SK-MEL-5 (cell line): ENCODE results near the gene PXT1. TPM values are rescaled to one million over a fixed set of nuclear protein-coding genes. Genes with fewer than 3 reads are reported as not detected.
"Not testable (repeated sequence)": the region's sequence is repeated elsewhere in the genome, so short reads cannot be mapped to it uniquely, and the experiment has no call there.

Source experiments
- DNase-seq: peaks from one replicate; pipeline ENCODE4 v3.0.0-alpha.2; 2016; ENCODE audit warnings: low read depth, low spot score
- in situ Hi-C: cut with HindIII; loops from 2 replicates; pipeline ENCODE4 v1.10.0; 2016; ENCODE audit warnings: low sequenced_read_pairs, high pct_unique_total_duplicates, low pct_unique_long_range_greater_than_20kb
- total RNA-seq: library from RNA; depleted of rRNA; stranded (reverse); fragments of >200 nt; shearing (Covaris generic); gene quantifications from 2 replicates; pipeline ENCODE4 v1.2.3, GENCODE V29; 2014

The PXT1 gene
- total RNA-seq, 1 experiment from 2014 or later, result not detected

GRCh38 chr6:36414481-36414880 lies 28.2 kb downstream of the PXT1 start:
- in situ Hi-C loops, result no loop called here
- DNase-seq, result no peak

- DNase-seq, result no peak
- in situ Hi-C loops, result no loop called here
These were observed 28.9 kb downstream of the PXT1 start for GRCh38 chr6:36413489-36414480.

GRCh38 chr6:36409718-36410117 lies 32.9 kb downstream of the PXT1 start:
- in situ Hi-C loops, DNase-seq: not testable (repeated sequence)

GRCh38 chr6:36404164-36404563 lies 38.5 kb downstream of the PXT1 start:
- in situ Hi-C loops, result no loop called here
- DNase-seq, result no peak

GRCh38 chr6:36402481-36402880 lies 40.2 kb downstream of the PXT1 start:
- no peak for DNase-seq
- in situ Hi-C loops, result no loop called here

GRCh38 chr6:36399970-36400369 lies 42.7 kb downstream of the PXT1 start:
- DNase-seq, result no peak
- in situ Hi-C loops, result no loop called here

GRCh38 chr6:36392621-36393020 lies 50.0 kb downstream of the PXT1 start:
- no peak for DNase-seq
- in situ Hi-C loops, result no loop called here

GRCh38 chr6:36389353-36389752 lies 53.3 kb downstream of the PXT1 start:
- in situ Hi-C loops, result no loop called here

GRCh38 chr6:36387440-36388303 lies 55.0 kb downstream of the PXT1 start, which contains the start of gene ETV7:
ETV7 (minus strand) TSS chr6:36387669; CDS start chr6:36387541, 128 bp downstream.
- DNase-seq, result no peak
- in situ Hi-C loops, result no loop called here

More at GRCh38 chr6:36389353-36389752, 53.3 kb downstream of the PXT1 start:
- no peak for DNase-seq

- peak; percentile 20 for DNase-seq
- in situ Hi-C loops, result no loop called here
These were observed 55.9 kb downstream of the PXT1 start for GRCh38 chr6:36386495-36387439.

GRCh38 chr6:36384095-36384494 lies 58.6 kb downstream of the PXT1 start:
- no peak for DNase-seq
- in situ Hi-C loops, result no loop called here

- in situ Hi-C loops, result no loop called here
- DNase-seq, result no peak
These were observed 59.0 kb downstream of the PXT1 start for GRCh38 chr6:36383606-36384005.

- in situ Hi-C loops, result no loop called here
- no peak for DNase-seq
These were observed 59.7 kb downstream of the PXT1 start for GRCh38 chr6:36382976-36383375.

- no peak for DNase-seq
- in situ Hi-C loops, result no loop called here
These were observed 60.9 kb downstream of the PXT1 start for GRCh38 chr6:36381502-36382389.

- no peak for DNase-seq
- in situ Hi-C loops, result no loop called here
These were observed 62.5 kb downstream of the PXT1 start for GRCh38 chr6:36380166-36380565.

GRCh38 chr6:36378936-36379335 lies 63.7 kb downstream of the PXT1 start:
- in situ Hi-C loops, result no loop called here
- no peak for DNase-seq
